Peyer's patch (tissue), 4 donors: ENCODE results near the gene MAP2K3.

Experiments
- POLR2A ChIP-seq, 2 donors: fragments of 450-650 bp; IDR thresholded peaks; one replicate each; pipeline ENCODE4 v1.5.1; 2017; ENCODE audit warnings: antibody characterized with exemption in 2 of 2, mild to moderate bottlenecking in 2 of 2, moderate library complexity in 2 of 2
- TF ChIP-seq, protein P1 (sequence below), 6 experiments: fragments of 450-650 bp in 4 of 6; fragments of 200-600 bp in 2 of 6; sonication (generic) in 1 of 6; IDR thresholded peaks; one replicate each; pipeline ENCODE4 v1.5.1; 2017 to 2019; ENCODE audit warnings: antibody characterized with exemption in 6 of 6, mild to moderate bottlenecking in 3 of 6, moderate library complexity in 1 of 6

DNA sequence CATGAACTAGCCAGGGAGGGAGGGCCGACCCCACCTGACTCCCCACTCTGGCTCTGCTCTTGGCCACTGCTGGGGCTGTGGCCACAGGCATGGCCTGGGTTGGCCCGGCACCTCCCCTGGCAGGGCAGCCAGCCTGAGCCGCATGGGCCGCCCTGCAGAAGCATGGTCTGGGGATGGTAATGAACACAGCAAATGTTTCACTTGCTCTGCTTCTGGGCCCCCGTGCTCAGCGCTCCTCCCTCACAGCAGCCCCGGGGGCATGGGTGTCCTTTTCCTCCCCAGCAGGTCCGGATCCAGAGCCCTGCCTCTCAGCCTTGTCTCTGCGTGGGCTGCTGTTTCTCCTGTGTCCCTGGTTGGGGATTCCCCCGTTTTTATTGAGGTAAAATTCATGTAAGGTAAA, 60.7 kb downstream of the MAP2K3 start:
- TF ChIP-seq, protein P1, sequence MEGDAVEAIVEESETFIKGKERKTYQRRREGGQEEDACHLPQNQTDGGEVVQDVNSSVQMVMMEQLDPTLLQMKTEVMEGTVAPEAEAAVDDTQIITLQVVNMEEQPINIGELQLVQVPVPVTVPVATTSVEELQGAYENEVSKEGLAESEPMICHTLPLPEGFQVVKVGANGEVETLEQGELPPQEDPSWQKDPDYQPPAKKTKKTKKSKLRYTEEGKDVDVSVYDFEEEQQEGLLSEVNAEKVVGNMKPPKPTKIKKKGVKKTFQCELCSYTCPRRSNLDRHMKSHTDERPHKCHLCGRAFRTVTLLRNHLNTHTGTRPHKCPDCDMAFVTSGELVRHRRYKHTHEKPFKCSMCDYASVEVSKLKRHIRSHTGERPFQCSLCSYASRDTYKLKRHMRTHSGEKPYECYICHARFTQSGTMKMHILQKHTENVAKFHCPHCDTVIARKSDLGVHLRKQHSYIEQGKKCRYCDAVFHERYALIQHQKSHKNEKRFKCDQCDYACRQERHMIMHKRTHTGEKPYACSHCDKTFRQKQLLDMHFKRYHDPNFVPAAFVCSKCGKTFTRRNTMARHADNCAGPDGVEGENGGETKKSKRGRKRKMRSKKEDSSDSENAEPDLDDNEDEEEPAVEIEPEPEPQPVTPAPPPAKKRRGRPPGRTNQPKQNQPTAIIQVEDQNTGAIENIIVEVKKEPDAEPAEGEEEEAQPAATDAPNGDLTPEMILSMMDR (IDR thresholded peaks at IDR 0.05), result no peak
- TF ChIP-seq POLR2A (IDR thresholded peaks at IDR 0.05), result no peak
